Measurements from ENCODE around the gene VPS39.

- TF ChIP-seq, protein P1, sequence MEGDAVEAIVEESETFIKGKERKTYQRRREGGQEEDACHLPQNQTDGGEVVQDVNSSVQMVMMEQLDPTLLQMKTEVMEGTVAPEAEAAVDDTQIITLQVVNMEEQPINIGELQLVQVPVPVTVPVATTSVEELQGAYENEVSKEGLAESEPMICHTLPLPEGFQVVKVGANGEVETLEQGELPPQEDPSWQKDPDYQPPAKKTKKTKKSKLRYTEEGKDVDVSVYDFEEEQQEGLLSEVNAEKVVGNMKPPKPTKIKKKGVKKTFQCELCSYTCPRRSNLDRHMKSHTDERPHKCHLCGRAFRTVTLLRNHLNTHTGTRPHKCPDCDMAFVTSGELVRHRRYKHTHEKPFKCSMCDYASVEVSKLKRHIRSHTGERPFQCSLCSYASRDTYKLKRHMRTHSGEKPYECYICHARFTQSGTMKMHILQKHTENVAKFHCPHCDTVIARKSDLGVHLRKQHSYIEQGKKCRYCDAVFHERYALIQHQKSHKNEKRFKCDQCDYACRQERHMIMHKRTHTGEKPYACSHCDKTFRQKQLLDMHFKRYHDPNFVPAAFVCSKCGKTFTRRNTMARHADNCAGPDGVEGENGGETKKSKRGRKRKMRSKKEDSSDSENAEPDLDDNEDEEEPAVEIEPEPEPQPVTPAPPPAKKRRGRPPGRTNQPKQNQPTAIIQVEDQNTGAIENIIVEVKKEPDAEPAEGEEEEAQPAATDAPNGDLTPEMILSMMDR (optimal IDR thresholded peaks at IDR 0.05 in 1 of 3, IDR thresholded peaks at IDR 0.05 in 1 of 3, conservative IDR thresholded peaks at IDR 0.05 in 1 of 3; ENCODE audit: extremely low read depth in 1 of 3, insufficient read depth in 2 of 3, low read length in 3 of 3), result no peak
- no peak for TF ChIP-seq EZH2 (IDR thresholded peaks at IDR 0.05; ENCODE audit: low read length)
These were observed 9.5 kb upstream of the VPS39 start for GRCh38 chr15:42217568-42217967.
